ENCODE measurements around the gene CACNA2D2. TPM values are rescaled to one million over a fixed set of nuclear protein-coding genes. Genes with fewer than 3 reads are reported as not detected.

CACNA2D2 gene
- total RNA-seq, 1 donor from 2014 or later: 1.00 TPM

GRCh38 chr3:50369012-50369670 is 134.3 kb downstream of the CACNA2D2 start:
- H3K4me3 ChIP-seq (ENCODE audit: insufficient read depth, low read depth, low read length): no peak overlapping the region
- FAIRE-seq (no peak), DNase-seq (ENCODE audit: low read depth) (no peak)
- H3K9ac ChIP-seq (ENCODE audit: low read length): no peak overlapping the region
- peaks cover 5% of the 10 kb centered on the region for H3K27me3 ChIP-seq (ENCODE audit: insufficient read depth, low read length)
- peaks cover 8% of the 10 kb centered on the region for H3K4me1 Mint-ChIP-seq (ENCODE audit: low read depth, unreplicated experiment)
- TF ChIP-seq CTCF (IDR thresholded peaks at IDR 0.05; ENCODE audit: insufficient read depth, low read depth, low read length) (no peak), EZH2 (IDR thresholded peaks at IDR 0.05; ENCODE audit: insufficient read depth, low read length) (no peak)
- H3K9me3 ChIP-seq (ENCODE audit: insufficient read depth, low read depth, low read length): no peaks in the 10 kb centered on the region
- peaks cover 26% of the 10 kb centered on the region for H3K27me3 Mint-ChIP-seq (ENCODE audit: low read depth, unreplicated experiment)
- H3K36me3 Mint-ChIP-seq (ENCODE audit: low read depth, unreplicated experiment): no peaks in the 10 kb centered on the region
- H3K36me3 ChIP-seq (ENCODE audit: insufficient read depth, low read length): no peaks in the 10 kb centered on the region
- H3K4me3 Mint-ChIP-seq (ENCODE audit: unreplicated experiment): no peak overlapping the region
- no peaks in the 10 kb centered on the region for H4K20me1 ChIP-seq (ENCODE audit: insufficient read depth, low read length)
- H3K9me3 Mint-ChIP-seq (ENCODE audit: unreplicated experiment): no peaks in the 10 kb centered on the region
- peaks cover 3% of the 10 kb centered on the region for H3K4me1 ChIP-seq (ENCODE audit: insufficient read depth, low read length)
- H3K79me2 ChIP-seq (ENCODE audit: insufficient read depth, low read length): no peaks in the 10 kb centered on the region
- no peak overlapping the region for H2AFZ ChIP-seq (ENCODE audit: low read depth, low read length)
- no peak overlapping the region for H3K27ac ChIP-seq (ENCODE audit: low read depth, low read length)
- H3K27ac Mint-ChIP-seq (ENCODE audit: unreplicated experiment): no peak overlapping the region
- H3K4me2 ChIP-seq (ENCODE audit: low read length): no peak overlapping the region

GRCh38 chr3:50365842-50366220 is 137.6 kb downstream of the CACNA2D2 start:
- H3K9me3 Mint-ChIP-seq (ENCODE audit: unreplicated experiment): no peaks in the 10 kb centered on the region
- H3K4me2 ChIP-seq (ENCODE audit: low read length): peak overlapping the region; percentile 84

More at GRCh38 chr3:50365842-50366220, 137.6 kb downstream of the CACNA2D2 start:
- H3K27me3 Mint-ChIP-seq (ENCODE audit: low read depth, unreplicated experiment): peaks cover 28% of the 10 kb centered on the region
- Histone ChIP-seq H3K4me1 (ENCODE audit: insufficient read depth, low read length) (peaks cover 3% of the 10 kb centered on the region), H2AFZ (ENCODE audit: low read depth, low read length) (no peak overlapping the region), H4K20me1 (ENCODE audit: insufficient read depth, low read length) (no peaks in the 10 kb centered on the region), H3K36me3 (ENCODE audit: insufficient read depth, low read length) (no peaks in the 10 kb centered on the region), H3K4me3 (ENCODE audit: insufficient read depth, low read depth, low read length) (no peak overlapping the region), H3K9ac (ENCODE audit: low read length) (no peak overlapping the region), H3K27ac (ENCODE audit: low read depth, low read length) (no peak overlapping the region), H3K9me3 (ENCODE audit: insufficient read depth, low read depth, low read length) (no peaks in the 10 kb centered on the region), H3K79me2 (ENCODE audit: insufficient read depth, low read length) (no peaks in the 10 kb centered on the region), H3K27me3 (ENCODE audit: insufficient read depth, low read length) (peaks cover 3% of the 10 kb centered on the region)
- no peaks in the 10 kb centered on the region for H3K4me1 Mint-ChIP-seq (ENCODE audit: low read depth, unreplicated experiment)
- FAIRE-seq: no peak
- H3K27ac Mint-ChIP-seq (ENCODE audit: unreplicated experiment): no peak overlapping the region
- DNase-seq (ENCODE audit: low read depth): no peak
- TF ChIP-seq EZH2 (IDR thresholded peaks at IDR 0.05; ENCODE audit: insufficient read depth, low read length) (no peak), CTCF (IDR thresholded peaks at IDR 0.05; ENCODE audit: insufficient read depth, low read depth, low read length) (no peak)
- no peaks in the 10 kb centered on the region for H3K36me3 Mint-ChIP-seq (ENCODE audit: low read depth, unreplicated experiment)
- H3K4me3 Mint-ChIP-seq (ENCODE audit: unreplicated experiment): peak overlapping the region; percentile 27
